K562 (cell line): ENCODE measurements around the gene DNAAF2.

Experiments used
- CTCF ChIP-seq, 3 experiments: IDR thresholded peaks in 2 of 3; conservative IDR thresholded peaks in 1 of 3; 2 replicates each; pipeline ENCODE4 v1.5.1; 2011 to 2012; ENCODE audit warnings: low read length in 3 of 3, mild to moderate bottlenecking in 3 of 3, control low read depth in 2 of 3, improper control_type of control experiment in 1 of 3, inconsistent platforms in 1 of 3, low read depth in 1 of 3, mixed read lengths in 1 of 3, moderate library complexity in 1 of 3; ENCODE audit not compliant: insufficient read depth in 2 of 3
- DPF2 ChIP-seq: fragments of 450-650 bp; IDR thresholded peaks from 2 replicates; pipeline ENCODE4 v1.6.1; 2016
- MAFF ChIP-seq: IDR thresholded peaks from 2 replicates; pipeline ENCODE4 v1.6.1; 2012; ENCODE audit warnings: low read length, improper control_type of control experiment
- MAZ ChIP-seq, 2 experiments: fragments of 450-650 bp in 1 of 2; sonication (generic) in 1 of 2; formaldehyde crosslinking; IDR thresholded peaks in 1 of 2; conservative IDR thresholded peaks in 1 of 2; 2 replicates each; pipeline versions ENCODE4 v1.4.0 to v1.5.0; 2020; ENCODE audit warnings: mild to moderate bottlenecking in 1 of 2, missing genetic modification reagents in 1 of 2
- POLR2A ChIP-seq: fragments of 450-650 bp; conservative IDR thresholded peaks from 2 replicates; pipeline ENCODE4 v1.6.1; 2016
- ZNF212 ChIP-seq: fragments of 450-650 bp; formaldehyde crosslinking; IDR thresholded peaks from 2 replicates; pipeline ENCODE4 v1.4.0; 2020; ENCODE audit warnings: mild to moderate bottlenecking
- ZNF224 ChIP-seq: sonication (generic); formaldehyde crosslinking; IDR thresholded peaks from 2 replicates; pipeline ENCODE4 v1.8.0; 2022; ENCODE audit warnings: mild to moderate bottlenecking, missing genetic modification reagents
- ZNF592 ChIP-seq: fragments of 450-650 bp; IDR thresholded peaks from 2 replicates; pipeline ENCODE4 v1.6.1; 2017; ENCODE audit warnings: antibody characterized with exemption, mild to moderate bottlenecking

- TF ChIP-seq MAZ (CRISPR knock-in tag; conservative IDR thresholded peaks at IDR 0.05 in 1 of 2, IDR thresholded peaks at IDR 0.05 in 1 of 2): no peak
- no peak for TF ChIP-seq MAFF
- TF ChIP-seq CTCF (IDR thresholded peaks at IDR 0.05 in 2 of 3, conservative IDR thresholded peaks at IDR 0.05 in 1 of 3; ENCODE audit: insufficient read depth in 2 of 3, low read depth in 1 of 3, low read length in 3 of 3): no peak
- no peak for TF ChIP-seq ZNF212
- no peak for TF ChIP-seq DPF2
- TF ChIP-seq POLR2A: no peak
- TF ChIP-seq ZNF224 (CRISPR knock-in tag): no peak
- no peak for TF ChIP-seq ZNF592
Measured at GRCh38 chr14:49593016-49593415, 42.0 kb downstream of the DNAAF2 start.
